PC-3 (cell line): ENCODE results near the gene ZAP70. TPM values are rescaled to one million over a fixed set of nuclear protein-coding genes. Genes with fewer than 3 reads are reported as not detected.

Experiments used
- ATAC-seq: fragments of 200-7000 bp; cut with Tn5 transposase; 2 replicates; pipeline ENCODE4 v1.9.1; 2020; ENCODE audit warnings: mild to moderate bottlenecking, moderate library complexity
- BruUV-seq: library from RNA; stranded (reverse); fragments of 400-500 nt; replicated peaks from 2 replicates; lab custom pipeline; 2021; lab: Mats Ljungman, UMichigan
- CTCF ChIA-PET: fragments of 300-600 bp; sonication (Branson Sonifier 250); formaldehyde crosslinking; loops from one replicate; lab custom pipeline; 2022; ENCODE audit warnings: antibody characterized with exemption; lab: Charles Lee
- POLR2A ChIA-PET: fragments of 300-600 bp; sonication (Branson Sonifier 250); formaldehyde crosslinking; loops from one replicate; lab custom pipeline; 2022; ENCODE audit warnings: antibody characterized with exemption; ENCODE audit not compliant: unreplicated experiment; lab: Charles Lee
- DNase-seq: peaks from one replicate; pipeline ENCODE4 v3.0.0-alpha.2; 2015
- H2AFZ ChIP-seq: fragments of 300-600 bp; sonication (generic); 2 replicates; pipeline ENCODE4 v1.6.0; 2016; ENCODE audit warnings: antibody characterized with exemption, low read length
- H3F3A ChIP-seq: fragments of 300-600 bp; sonication (generic); one replicate; pipeline ENCODE4 v1.6.0; 2017; ENCODE audit warnings: antibody characterized with exemption, low read length, control low read depth, mild to moderate bottlenecking; ENCODE audit not compliant: unreplicated experiment
- H3K27ac ChIP-seq: fragments of 300-600 bp; sonication (generic); 2 replicates; pipeline ENCODE4 v1.5.1; 2016; ENCODE audit warnings: mild to moderate bottlenecking, low read length
- H3K27me3 ChIP-seq: fragments of 300-600 bp; sonication (generic); 2 replicates; pipeline ENCODE4 v1.6.1; 2016; ENCODE audit warnings: low read length, mixed read lengths
- H3K36me3 ChIP-seq: fragments of 300-600 bp; sonication (generic); 2 replicates; pipeline ENCODE4 v1.6.1; 2016; ENCODE audit warnings: low read depth, mixed run types, low read length, mixed read lengths
- H3K4me1 ChIP-seq: fragments of 300-600 bp; sonication (generic); 2 replicates; pipeline ENCODE4 v1.5.1; 2016; ENCODE audit warnings: low read length; ENCODE audit not compliant: insufficient read depth
- H3K4me2 ChIP-seq: fragments of 300-600 bp; sonication (generic); 2 replicates; pipeline ENCODE4 v1.6.0; 2016; ENCODE audit warnings: low read length
- H3K4me3 ChIP-seq: fragments of 300-600 bp; sonication (generic); 2 replicates; pipeline ENCODE4 v1.5.1; 2016; ENCODE audit warnings: mild to moderate bottlenecking, low read length, mixed read lengths
- H3K79me2 ChIP-seq: fragments of 300-600 bp; sonication (generic); 2 replicates; pipeline ENCODE4 v1.6.1; 2017; ENCODE audit warnings: low read length, mixed read lengths
- H3K9ac ChIP-seq: fragments of 300-600 bp; sonication (generic); 2 replicates; pipeline ENCODE4 v1.6.0; 2016; ENCODE audit warnings: mild to moderate bottlenecking, low read length
- H3K9me2 ChIP-seq: fragments of 300-600 bp; sonication (generic); replicated peaks from 2 replicates; pipeline ENCODE4 v1.6.1; 2016; ENCODE audit warnings: mixed run types, low read length, mixed read lengths
- H3K9me3 ChIP-seq: fragments of 300-600 bp; sonication (generic); 2 replicates; pipeline ENCODE4 v1.6.1; 2016; ENCODE audit warnings: low read length, mixed read lengths
- H4K20me1 ChIP-seq: fragments of 300-600 bp; sonication (generic); 2 replicates; pipeline ENCODE4 v1.6.1; 2016; ENCODE audit warnings: low read length, mixed read lengths
- EZH2 ChIP-seq: fragments of 300-600 bp; sonication (generic); IDR thresholded peaks from one replicate; pipeline ENCODE4 v1.6.1; 2017; ENCODE audit warnings: antibody characterized with exemption, mild to moderate bottlenecking, low read length; ENCODE audit not compliant: unreplicated experiment
- EZH2phosphoT487 ChIP-seq: fragments of 300-600 bp; sonication (generic); IDR thresholded peaks from 2 replicates; pipeline ENCODE4 v1.6.1; 2018; ENCODE audit warnings: mild to moderate bottlenecking, antibody characterized with exemption, low read length, borderline replicate concordance
- intact Hi-C: fragments of 100-400 bp; cut with micrococcal nuclease; formaldehyde crosslinking; loops from 2 replicates; pipeline ENCODE4 v1.9.0; 2023
- total RNA-seq: library from RNA; depleted of rRNA; stranded (reverse); fragments of >200 nt; gene quantifications from 2 replicates; pipeline ENCODE4 v1.2.3, GENCODE V29; 2014
- TF ChIP-seq, protein P1 (sequence below): fragments of 300-600 bp; sonication (generic); conservative IDR thresholded peaks from 2 replicates; pipeline ENCODE4 v1.5.1; 2017; ENCODE audit warnings: antibody characterized with exemption, low read depth, mild to moderate bottlenecking, low read length

The ZAP70 gene
- total RNA-seq, 1 experiment from 2014 or later, result not detected

- ATAC-seq (peak; percentile 80), DNase-seq (peak; percentile 74)
- intact Hi-C loops, result loop anchor here (5.0 to 10.0 kb wide), 3 partner anchors 487 to 685 kb away; no protein-coding TSS in a partner anchor
- Histone ChIP-seq H3K79me2 (no peaks in the 10 kb centered on the region), H3K4me1 (0 out of 2 replicates have a peak, but pooled peaks cover 5% of the 10 kb centered on the region), H3K27me3 (no peaks in the 10 kb centered on the region), H3K4me3 (no peak overlapping the region), H3K9me2 (no peaks in the 10 kb centered on the region), H3K9me3 (no peaks in the 10 kb centered on the region), H4K20me1 (no peaks in the 10 kb centered on the region), H2AFZ (peak overlapping the region; percentile 81), H3K36me3 (no peaks in the 10 kb centered on the region), H3K27ac (no peak overlapping the region), H3K4me2 (no peak overlapping the region), H3K9ac (no peak overlapping the region), H3F3A (no peaks in the 10 kb centered on the region)
- no TSS peak for BruUV-seq
- ChIA-PET CTCF (interaction anchor here (0.6 to 1.5 kb wide), 2 partner anchors 48 to 109 kb away, joined by 5 to 6 read pairs; no protein-coding TSS in a partner anchor), POLR2A (no interaction called here)
- TF ChIP-seq EZH2phosphoT487 (no peak), EZH2 (no peak)
- TF ChIP-seq, protein P1, sequence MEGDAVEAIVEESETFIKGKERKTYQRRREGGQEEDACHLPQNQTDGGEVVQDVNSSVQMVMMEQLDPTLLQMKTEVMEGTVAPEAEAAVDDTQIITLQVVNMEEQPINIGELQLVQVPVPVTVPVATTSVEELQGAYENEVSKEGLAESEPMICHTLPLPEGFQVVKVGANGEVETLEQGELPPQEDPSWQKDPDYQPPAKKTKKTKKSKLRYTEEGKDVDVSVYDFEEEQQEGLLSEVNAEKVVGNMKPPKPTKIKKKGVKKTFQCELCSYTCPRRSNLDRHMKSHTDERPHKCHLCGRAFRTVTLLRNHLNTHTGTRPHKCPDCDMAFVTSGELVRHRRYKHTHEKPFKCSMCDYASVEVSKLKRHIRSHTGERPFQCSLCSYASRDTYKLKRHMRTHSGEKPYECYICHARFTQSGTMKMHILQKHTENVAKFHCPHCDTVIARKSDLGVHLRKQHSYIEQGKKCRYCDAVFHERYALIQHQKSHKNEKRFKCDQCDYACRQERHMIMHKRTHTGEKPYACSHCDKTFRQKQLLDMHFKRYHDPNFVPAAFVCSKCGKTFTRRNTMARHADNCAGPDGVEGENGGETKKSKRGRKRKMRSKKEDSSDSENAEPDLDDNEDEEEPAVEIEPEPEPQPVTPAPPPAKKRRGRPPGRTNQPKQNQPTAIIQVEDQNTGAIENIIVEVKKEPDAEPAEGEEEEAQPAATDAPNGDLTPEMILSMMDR, result peak; percentile 68
Observed at GRCh38 chr2:97699765-97700444, 13.5 kb upstream of the ZAP70 start.

- Histone ChIP-seq H3K4me1 (0 out of 2 replicates have a peak, but pooled peaks cover 5% of the 10 kb centered on the region), H3K27me3 (no peaks in the 10 kb centered on the region), H2AFZ (no peak overlapping the region), H4K20me1 (no peaks in the 10 kb centered on the region), H3F3A (no peaks in the 10 kb centered on the region), H3K9me3 (no peaks in the 10 kb centered on the region), H3K9ac (no peak overlapping the region), H3K4me3 (no peak overlapping the region), H3K9me2 (no peaks in the 10 kb centered on the region), H3K79me2 (no peaks in the 10 kb centered on the region), H3K27ac (no peak overlapping the region), H3K36me3 (no peaks in the 10 kb centered on the region), H3K4me2 (no peak overlapping the region)
- no TSS peak for BruUV-seq
- TF ChIP-seq EZH2phosphoT487, result no peak
- TF ChIP-seq, protein P1, result no peak
- TF ChIP-seq EZH2, result no peak
- DNase-seq (no peak), ATAC-seq (no peak)
- ChIA-PET CTCF (no interaction called here), POLR2A (no interaction called here)
- intact Hi-C loops, result loop anchor here (5.0 to 10.0 kb wide), 3 partner anchors 486 to 684 kb away; no protein-coding TSS in a partner anchor
Observed at GRCh38 chr2:97701186-97701585, 12.2 kb upstream of the ZAP70 start.
